Aorta (tissue), 5 donors: ENCODE data around the gene TMEM134. TPM values are rescaled to one million over a fixed set of nuclear protein-coding genes. Genes with fewer than 3 reads are reported as not detected.

Experiments
- ATAC-seq: fragments of 200-7000 bp; cut with Tn5 transposase; one replicate; pipeline ENCODE4 v1.9.1; 2022; ENCODE audit warnings: moderate library complexity; ENCODE audit not compliant: low FRiP score
- DNase-seq, 2 donors: peaks; one replicate each; pipeline ENCODE4 v3.0.0-alpha.2; 2020
- H3K27ac ChIP-seq, 2 donors: one replicate each; pipeline ENCODE4 v1.5.1; 2013; ENCODE audit warnings: low read length in 2 of 2, mild to moderate bottlenecking in 2 of 2, moderate library complexity in 2 of 2, control low read depth in 1 of 2, inconsistent platforms in 1 of 2, low read depth in 1 of 2
- H3K27me3 ChIP-seq, 2 donors: one replicate each; pipeline ENCODE4 v1.6.1; 2013; ENCODE audit warnings: control low read depth in 1 of 2, low read length in 1 of 2, mild to moderate bottlenecking in 1 of 2, moderate library complexity in 1 of 2; ENCODE audit not compliant: insufficient read depth in 2 of 2, control insufficient read depth in 1 of 2
- H3K36me3 ChIP-seq, 2 donors: one replicate each; pipeline ENCODE4 v1.6.1; 2013; ENCODE audit warnings: control low read depth in 1 of 2, low read length in 1 of 2, mild to moderate bottlenecking in 1 of 2; ENCODE audit not compliant: insufficient read depth in 2 of 2, control insufficient read depth in 1 of 2
- H3K4me1 ChIP-seq, 2 donors: one replicate each; pipeline ENCODE4 v1.6.1; 2013; ENCODE audit warnings: low read length in 2 of 2, control low read depth in 1 of 2, mild to moderate bottlenecking in 1 of 2, moderate library complexity in 1 of 2; ENCODE audit not compliant: insufficient read depth in 2 of 2, control insufficient read depth in 1 of 2
- H3K4me3 ChIP-seq, 2 donors: one replicate each; pipeline ENCODE4 v1.5.1; 2013; ENCODE audit warnings: low read length in 2 of 2, control low read depth in 1 of 2, mild to moderate bottlenecking in 1 of 2
- H3K9me3 ChIP-seq: one replicate; pipeline ENCODE4 v1.6.1; 2013; ENCODE audit warnings: mild to moderate bottlenecking, low read length; ENCODE audit not compliant: control insufficient read depth
- WGBS, 2 donors: extraction: QIAGEN DNeasy Blood & Tissue Kit; methylation state at CpG; one replicate each; pipeline ENCODE4 v1.1.7; 2013; 5-methylcytosine and 5-hydroxymethylcytosine counted together
- intact Hi-C, 2 donors: fragments of 100-400 bp; cut with DNase I; formaldehyde crosslinking; loops; one replicate each; pipeline versions ENCODE4 v1.14.2 to v1.15.0; 2022
- polyA plus RNA-seq, 2 donors: library from polyadenylated mRNA; stranded (reverse); fragments of 200-250 nt; gene quantifications; one replicate each; pipeline ENCODE4 v1.2.3, GENCODE V29; 2013
- total RNA-seq, 2 donors: library from RNA; stranded (reverse); fragmentation: NEBNext Ultra II Directional; extraction: Animal tissue kit (Norgen Biotek cat#: 25700); gene quantifications; one replicate each; pipeline ENCODE4 v1.2.1, GENCODE V29; 2021
- donor health status: healthy with polysubstance abuse.
- donor health status: Bipolar disorder and iron deficiency.
- donor health status: DM: no; HTN: no; CAD: no.
- donor health status: DM: no; HTN: no; CAD: no.
- donor health status: DM: yes; HTN: yes; CAD: no.

TMEM134 gene
- total and polyA plus RNA-seq, 4 donors: 20.0 to 63.2 (median 35.9) TPM

GRCh38 chr11:67440229-67441097 lies 28.6 kb downstream of the TMEM134 start:
- Histone ChIP-seq H3K4me1 (no peaks in the 10 kb centered on the region), H3K27ac (no peak overlapping the region), H3K9me3 (no peaks in the 10 kb centered on the region), H3K27me3 (no peaks in the 10 kb centered on the region), H3K4me3 (no peak overlapping the region), H3K36me3 (no peaks in the 10 kb centered on the region)
- ATAC-seq (no peak), DNase-seq (no peak)
- 73 to 79% methylated on average over 17 of the region's 17 CpGs for WGBS, 2 donors
- intact Hi-C loops: no loop called here

GRCh38 chr11:67439321-67440228 lies 29.5 kb downstream of the TMEM134 start:
- Histone ChIP-seq H3K27me3 (no peaks in the 10 kb centered on the region), H3K27ac (no peak overlapping the region), H3K36me3 (peaks cover 0 to under 1% of the 10 kb centered on the region in 2 donors), H3K4me3 (no peak overlapping the region), H3K4me1 (no peaks in the 10 kb centered on the region), H3K9me3 (no peaks in the 10 kb centered on the region)
- peak in 1 of 2 donors; percentile 82 for DNase-seq
- intact Hi-C loops: no loop called here
- 70 to 71% methylated on average over 31 of the region's 31 CpGs for WGBS, 2 donors
- ATAC-seq: no peak

GRCh38 chr11:67438158-67438902 lies 30.7 kb downstream of the TMEM134 start:
- intact Hi-C loops: no loop called here

GRCh38 chr11:67437809-67438157 lies 31.3 kb downstream of the TMEM134 start:
- no peak for ATAC-seq
- Histone ChIP-seq H3K36me3 (peaks cover 0 to 2% of the 10 kb centered on the region in 2 donors), H3K4me3 (no peak overlapping the region), H3K9me3 (no peaks in the 10 kb centered on the region), H3K27me3 (no peaks in the 10 kb centered on the region), H3K27ac (no peak overlapping the region), H3K4me1 (no peaks in the 10 kb centered on the region)
- DNase-seq: no peak
- WGBS, 2 donors: 57 to 66% methylated on average over 3 of the region's 3 CpGs
- intact Hi-C loops: no loop called here

More at GRCh38 chr11:67438158-67438902, 30.7 kb downstream of the TMEM134 start:
- Histone ChIP-seq H3K4me3 (no peak overlapping the region), H3K27ac (no peak overlapping the region), H3K9me3 (no peaks in the 10 kb centered on the region), H3K36me3 (peaks cover 0 to 2% of the 10 kb centered on the region in 2 donors), H3K4me1 (no peaks in the 10 kb centered on the region), H3K27me3 (no peaks in the 10 kb centered on the region)
- WGBS, 2 donors: 77 to 84% methylated on average over 34 to 41 of the region's 41 CpGs
- ATAC-seq (no peak), DNase-seq (peak in 1 of 2 donors; percentile 63)

- Histone ChIP-seq H3K27ac (no peak within 1 kb of the TSS), H3K4me3 (no peak within 1 kb of the TSS), H3K36me3 (peaks cover 0 to 2% of the 10 kb centered on the region in 2 donors), H3K27me3 (no peaks in the 10 kb centered on the region), H3K9me3 (no peaks in the 10 kb centered on the region), H3K4me1 (no peaks in the 10 kb centered on the region)
- 68 to 75% methylated on average over 17 to 26 of the region's 26 CpGs for WGBS, 2 donors
- ATAC-seq (no peak), DNase-seq (peak in 1 of 2 donors; percentile 49)
- intact Hi-C loops: no loop called here
Observed at GRCh38 chr11:67437082-67437808, 31.8 kb downstream of the TMEM134 start, which contains the start of gene PTPRCAP. TSS of gene PTPRCAP (minus strand) at chr11:67437682. CDS start at chr11:67437619, 63 bp downstream.

- Histone ChIP-seq H3K27ac (no peak overlapping the region), H3K9me3 (no peaks in the 10 kb centered on the region), H3K36me3 (peaks cover 0 to 2% of the 10 kb centered on the region in 2 donors), H3K4me3 (no peak overlapping the region), H3K27me3 (no peaks in the 10 kb centered on the region), H3K4me1 (no peaks in the 10 kb centered on the region)
- intact Hi-C loops: no loop called here
- ATAC-seq: no peak
- 50 to 51% methylated on average over 6 of the region's 6 CpGs for WGBS, 2 donors
- DNase-seq: no peak
Observed at GRCh38 chr11:67436459-67437081, 32.5 kb downstream of the TMEM134 start.

GRCh38 chr11:67435727-67436458 lies 33.2 kb downstream of the TMEM134 start:
- no peak overlapping the region for H3K4me3 ChIP-seq
- no peaks in the 10 kb centered on the region for H3K4me1 ChIP-seq
- intact Hi-C loops: no loop called here
- 84 to 87% methylated on average over 38 of the region's 38 CpGs for WGBS, 2 donors
- H3K27me3 ChIP-seq: no peaks in the 10 kb centered on the region
- no peak overlapping the region for H3K27ac ChIP-seq
- DNase-seq (no peak), ATAC-seq (no peak)
- no peaks in the 10 kb centered on the region for H3K9me3 ChIP-seq
- peaks cover 0 to 2% of the 10 kb centered on the region in 2 donors for H3K36me3 ChIP-seq
